ENCODE results near the gene SELENBP1.

Gene SELENBP1

GRCh38 chr1:151408891-151409290 is 36.4 kb upstream of the SELENBP1 start:
- ChIA-PET POLR2A (no interaction called here), CTCF (no interaction called here)
- TF ChIP-seq CTBP1 (IDR thresholded peaks at IDR 0.05; ENCODE audit: borderline replicate concordance) = no peak
- TF ChIP-seq ARNT (IDR thresholded peaks at IDR 0.05) = no peak
- no peak for TF ChIP-seq ZNF384 (IDR thresholded peaks at IDR 0.05)
- TF ChIP-seq L3MBTL2 (conservative IDR thresholded peaks at IDR 0.05) = no peak
- no peak for TF ChIP-seq FOXM1 (IDR thresholded peaks at IDR 0.05; ENCODE audit: borderline replicate concordance)
- no peak for TF ChIP-seq LEF1 (IDR thresholded peaks at IDR 0.05; ENCODE audit: borderline replicate concordance)
- no peak for TF ChIP-seq ELF4 (IDR thresholded peaks at IDR 0.05)
- no peak for TF ChIP-seq TARDBP (IDR thresholded peaks at IDR 0.05)
- no peak for TF ChIP-seq PKNOX1 (IDR thresholded peaks at IDR 0.05)
- TF ChIP-seq FOXA1 (IDR thresholded peaks at IDR 0.05) = no peak
- TF ChIP-seq NFRKB (IDR thresholded peaks at IDR 0.05) = no peak
- no peak for TF ChIP-seq SP1 (IDR thresholded peaks at IDR 0.05)
- TF ChIP-seq FOXK2 (IDR thresholded peaks at IDR 0.05) = no peak
- TF ChIP-seq HDGF (IDR thresholded peaks at IDR 0.05; ENCODE audit: borderline replicate concordance) = no peak
- TF ChIP-seq SUZ12 (IDR thresholded peaks at IDR 0.05) = no peak
- no peak for TF ChIP-seq BHLHE40 (IDR thresholded peaks at IDR 0.05; ENCODE audit: borderline replicate concordance)
- DNase-seq (ENCODE audit: extremely low spot score) = no peak

GRCh38 chr1:151407304-151407703 is 34.8 kb upstream of the SELENBP1 start:
- POLR2A ChIA-PET = interaction anchor here (1.1 to 1.3 kb wide), 2 partner anchors 8 to 106 kb away, joined by 3 to 5 read pairs; partner anchors contain the start of gene PSMB4
- TF ChIP-seq PKNOX1 (IDR thresholded peaks at IDR 0.05) (no peak), FOXM1 (IDR thresholded peaks at IDR 0.05; ENCODE audit: borderline replicate concordance) (no peak), TARDBP (IDR thresholded peaks at IDR 0.05) (no peak), FOXA1 (IDR thresholded peaks at IDR 0.05) (no peak), BHLHE40 (IDR thresholded peaks at IDR 0.05; ENCODE audit: borderline replicate concordance) (no peak), ZNF384 (IDR thresholded peaks at IDR 0.05) (no peak), NFRKB (IDR thresholded peaks at IDR 0.05) (no peak), SUZ12 (IDR thresholded peaks at IDR 0.05) (no peak), ELF4 (IDR thresholded peaks at IDR 0.05) (no peak), ARNT (IDR thresholded peaks at IDR 0.05) (no peak)
- CTCF ChIA-PET = no interaction called here
- DNase-seq (ENCODE audit: extremely low spot score) = no peak

DNA sequence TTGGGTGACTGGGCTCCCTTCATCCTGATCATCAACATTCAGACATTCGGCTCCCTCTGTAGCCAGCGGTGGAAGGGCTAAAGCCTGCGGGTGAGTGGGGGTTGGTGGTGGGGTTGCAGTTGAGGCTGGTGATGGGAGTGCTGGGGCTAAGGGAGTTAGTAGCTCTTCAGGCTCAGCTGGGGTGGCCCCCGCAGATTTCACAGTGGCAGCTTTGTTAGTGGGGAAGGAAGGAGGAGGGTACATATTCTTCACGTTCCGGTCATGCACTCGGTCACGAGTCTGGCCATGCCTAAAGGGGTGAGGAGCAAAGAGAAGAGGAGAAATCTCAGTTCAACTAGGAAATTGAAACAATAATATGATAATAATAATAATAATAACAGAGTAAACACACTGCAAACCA is 33.7 kb upstream of the SELENBP1 start:
- no peak for DNase-seq (ENCODE audit: extremely low spot score)
- CTCF ChIA-PET = interaction anchor here (1.8 kb wide), 1 partner anchor 65 kb away, joined by 8 read pairs; no protein-coding TSS in a partner anchor
- no peak for TF ChIP-seq SP1 (IDR thresholded peaks at IDR 0.05)
- no peak for TF ChIP-seq SUZ12 (IDR thresholded peaks at IDR 0.05)
- TF ChIP-seq FOXA1 (IDR thresholded peaks at IDR 0.05) = no peak
- no peak for TF ChIP-seq FOXK2 (IDR thresholded peaks at IDR 0.05)
- no peak for TF ChIP-seq PKNOX1 (IDR thresholded peaks at IDR 0.05)
- TF ChIP-seq NFRKB (IDR thresholded peaks at IDR 0.05) = no peak
- no peak for TF ChIP-seq L3MBTL2 (conservative IDR thresholded peaks at IDR 0.05)
- TF ChIP-seq HDGF (IDR thresholded peaks at IDR 0.05; ENCODE audit: borderline replicate concordance) = no peak
- TF ChIP-seq FOXM1 (IDR thresholded peaks at IDR 0.05; ENCODE audit: borderline replicate concordance) = no peak
- TF ChIP-seq CTBP1 (IDR thresholded peaks at IDR 0.05; ENCODE audit: borderline replicate concordance) = no peak
- no peak for TF ChIP-seq TARDBP (IDR thresholded peaks at IDR 0.05)
- TF ChIP-seq LEF1 (IDR thresholded peaks at IDR 0.05; ENCODE audit: borderline replicate concordance) = no peak
- TF ChIP-seq ELF4 (IDR thresholded peaks at IDR 0.05) = no peak
- no peak for TF ChIP-seq ZNF384 (IDR thresholded peaks at IDR 0.05)
- POLR2A ChIA-PET = interaction anchor here (1.2 to 1.3 kb wide), 2 partner anchors 65 to 125 kb away, joined by 3 read pairs; no protein-coding TSS in a partner anchor

DNA sequence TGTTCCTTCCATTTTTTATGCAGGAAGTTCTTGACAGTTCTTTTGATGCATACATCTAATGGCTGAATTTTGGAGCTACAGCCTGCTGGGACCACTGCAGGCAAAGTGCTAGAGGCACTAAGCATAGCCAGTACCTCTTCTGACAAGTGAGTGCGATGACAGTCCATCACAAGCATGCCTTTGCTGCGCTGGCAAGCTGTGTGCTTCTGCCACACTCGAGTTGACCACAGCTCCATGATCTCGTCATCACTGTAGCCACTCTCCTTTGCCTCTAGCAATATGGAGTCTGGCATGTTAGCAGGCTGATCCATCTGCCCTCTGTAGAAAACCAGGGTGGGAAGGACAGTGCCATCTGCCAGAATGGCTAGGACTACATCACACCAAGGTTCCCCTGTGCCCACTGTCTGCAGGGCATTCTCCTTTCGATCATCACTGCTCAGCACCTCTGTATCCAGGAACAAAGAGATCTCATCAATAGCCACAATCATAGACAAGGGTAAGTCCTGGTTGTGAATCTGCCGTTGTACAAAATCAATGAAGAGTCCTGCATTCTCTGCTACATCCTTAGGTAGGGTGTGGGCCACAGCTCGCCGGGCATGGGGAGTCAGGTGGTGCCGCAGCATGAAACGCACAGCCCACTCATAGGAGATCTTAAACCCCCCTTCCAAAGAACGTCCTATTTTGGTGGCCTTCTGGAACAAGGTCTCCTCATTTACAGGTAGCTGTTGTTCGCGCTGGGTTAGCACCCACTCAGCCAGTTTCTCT is 32.9 kb upstream of the SELENBP1 start:
- TF ChIP-seq ZNF384 (IDR thresholded peaks at IDR 0.05) (no peak), PKNOX1 (IDR thresholded peaks at IDR 0.05) (no peak), LEF1 (IDR thresholded peaks at IDR 0.05; ENCODE audit: borderline replicate concordance) (no peak)
- POLR2A ChIA-PET = interaction anchor here (1.2 to 1.3 kb wide), 2 partner anchors 65 to 124 kb away, joined by 3 read pairs; no protein-coding TSS in a partner anchor
- CTCF ChIA-PET = interaction anchor here (1.8 kb wide), 1 partner anchor 65 kb away, joined by 8 read pairs; no protein-coding TSS in a partner anchor
- no peak for DNase-seq (ENCODE audit: extremely low spot score)

DNA sequence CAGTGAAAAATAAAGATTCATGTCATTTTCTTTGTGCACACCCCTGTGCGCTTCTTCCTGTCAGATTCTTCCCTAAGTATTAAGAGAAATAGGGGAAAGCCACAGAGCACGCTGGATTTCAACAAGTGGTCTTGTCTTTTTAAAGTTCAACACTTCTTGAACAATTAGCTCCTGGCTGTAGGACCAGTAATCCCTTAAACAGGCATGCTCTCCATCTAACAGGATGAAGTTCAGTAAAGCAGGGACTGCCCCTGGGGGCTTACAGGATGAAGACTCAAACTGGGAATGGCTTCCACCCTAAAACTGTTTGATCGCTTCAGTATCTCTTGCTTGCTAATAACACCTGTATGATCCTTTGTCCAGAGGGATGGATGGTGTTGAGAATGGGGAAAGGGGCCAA is 31.1 kb upstream of the SELENBP1 start:
- POLR2A ChIA-PET = no interaction called here
- CTCF ChIA-PET = interaction anchor here (0.6 kb wide), 1 partner anchor 74 kb away, joined by 3 read pairs; no protein-coding TSS in a partner anchor
- TF ChIP-seq L3MBTL2 (conservative IDR thresholded peaks at IDR 0.05) = no peak
- TF ChIP-seq CTBP1 (IDR thresholded peaks at IDR 0.05; ENCODE audit: borderline replicate concordance) = no peak
- no peak for TF ChIP-seq SUZ12 (IDR thresholded peaks at IDR 0.05)
- no peak for TF ChIP-seq TARDBP (IDR thresholded peaks at IDR 0.05)
- no peak for TF ChIP-seq NFRKB (IDR thresholded peaks at IDR 0.05)
- no peak for TF ChIP-seq SP1 (IDR thresholded peaks at IDR 0.05)
- TF ChIP-seq FOXM1 (IDR thresholded peaks at IDR 0.05; ENCODE audit: borderline replicate concordance) = no peak
- no peak for DNase-seq (ENCODE audit: extremely low spot score)

Measured in HEK293T (cell line).